Measurements from ENCODE around the gene YRDC. TPM values are rescaled to one million over a fixed set of nuclear protein-coding genes. Genes with fewer than 3 reads are reported as not detected.

YRDC gene
- total RNA-seq, 2 donors from 2014 or later, result 6.2 to 11.9 TPM

DNA sequence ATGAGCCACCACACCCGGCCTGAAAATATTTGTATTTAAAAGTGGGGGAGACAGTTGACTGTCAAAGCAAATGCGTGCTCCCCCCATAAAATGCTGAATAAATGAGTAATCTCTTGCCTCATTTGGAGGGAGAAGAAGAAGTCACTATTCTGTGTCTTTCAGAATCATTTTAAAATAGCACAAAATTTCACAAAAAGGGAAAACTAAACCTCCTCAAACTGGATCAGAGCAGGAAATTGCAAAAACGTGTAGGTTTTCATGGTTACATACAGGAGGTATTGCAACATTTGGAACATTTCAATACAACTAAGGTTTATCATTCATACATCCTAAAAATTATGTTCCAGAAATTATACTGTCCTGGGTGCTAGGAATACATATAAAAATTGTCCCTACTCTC lies 37.8 kb upstream of the YRDC start:
- Histone ChIP-seq H3K36me3 (replicated peaks in 1 of 2; ENCODE audit: insufficient read depth in 1 of 2, low read depth in 2 of 2) (no peaks in the 10 kb centered on the region), H3K4me3 (no peak overlapping the region), H3K9me3 (no peaks in the 10 kb centered on the region), H3K27ac (no peak overlapping the region), H3K4me1 (peaks cover 5% of the 10 kb centered on the region), H3K27me3 (no peaks in the 10 kb centered on the region)
- TF ChIP-seq POLR2A (IDR thresholded peaks at IDR 0.05), result no peak
- TF ChIP-seq, protein P1, sequence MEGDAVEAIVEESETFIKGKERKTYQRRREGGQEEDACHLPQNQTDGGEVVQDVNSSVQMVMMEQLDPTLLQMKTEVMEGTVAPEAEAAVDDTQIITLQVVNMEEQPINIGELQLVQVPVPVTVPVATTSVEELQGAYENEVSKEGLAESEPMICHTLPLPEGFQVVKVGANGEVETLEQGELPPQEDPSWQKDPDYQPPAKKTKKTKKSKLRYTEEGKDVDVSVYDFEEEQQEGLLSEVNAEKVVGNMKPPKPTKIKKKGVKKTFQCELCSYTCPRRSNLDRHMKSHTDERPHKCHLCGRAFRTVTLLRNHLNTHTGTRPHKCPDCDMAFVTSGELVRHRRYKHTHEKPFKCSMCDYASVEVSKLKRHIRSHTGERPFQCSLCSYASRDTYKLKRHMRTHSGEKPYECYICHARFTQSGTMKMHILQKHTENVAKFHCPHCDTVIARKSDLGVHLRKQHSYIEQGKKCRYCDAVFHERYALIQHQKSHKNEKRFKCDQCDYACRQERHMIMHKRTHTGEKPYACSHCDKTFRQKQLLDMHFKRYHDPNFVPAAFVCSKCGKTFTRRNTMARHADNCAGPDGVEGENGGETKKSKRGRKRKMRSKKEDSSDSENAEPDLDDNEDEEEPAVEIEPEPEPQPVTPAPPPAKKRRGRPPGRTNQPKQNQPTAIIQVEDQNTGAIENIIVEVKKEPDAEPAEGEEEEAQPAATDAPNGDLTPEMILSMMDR (IDR thresholded peaks at IDR 0.05), result no peak
- no peak for ATAC-seq
- intact Hi-C loops (cut with DNase I), result no loop called here
- no peak for DNase-seq
- 64 to 76% methylated on average over 3 of the region's 3 CpGs for WGBS, 2 donors

DNA sequence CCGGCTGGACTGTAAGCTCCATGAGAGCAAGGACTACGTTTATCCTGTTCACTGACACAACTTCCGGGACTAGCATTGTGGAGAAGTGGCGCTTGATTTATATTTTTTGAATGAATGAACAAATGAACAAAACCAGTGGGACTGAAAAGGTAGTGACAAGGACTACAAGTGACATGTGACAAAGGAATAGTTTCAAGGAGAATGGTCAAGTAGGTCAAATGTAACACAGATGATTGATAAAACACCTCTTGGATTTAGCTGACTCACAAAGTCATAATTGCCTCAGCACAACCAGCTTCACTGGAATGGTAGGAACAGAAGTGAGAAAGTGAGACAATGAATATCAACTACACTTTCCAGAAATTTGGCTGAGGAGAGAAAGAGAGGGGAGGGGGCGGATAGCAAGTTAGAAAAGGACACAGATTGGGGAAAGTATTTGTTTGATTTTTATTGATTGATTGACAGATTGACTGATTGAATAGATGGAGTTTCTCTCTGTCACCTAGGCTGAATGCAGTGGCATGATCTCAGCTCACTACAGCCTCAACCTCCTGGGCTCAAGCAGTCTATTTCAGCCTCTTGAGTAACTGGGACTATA lies 37.1 kb upstream of the YRDC start:
- no peak overlapping the region for H3K27ac ChIP-seq
- no peaks in the 10 kb centered on the region for H3K9me3 ChIP-seq
- no peak overlapping the region for H3K4me3 ChIP-seq
- H3K27me3 ChIP-seq, result no peaks in the 10 kb centered on the region
- peaks cover 5% of the 10 kb centered on the region for H3K4me1 ChIP-seq
- intact Hi-C loops (cut with DNase I), result no loop called here
- ATAC-seq (no peak), DNase-seq (no peak)
- no peak for TF ChIP-seq POLR2A (IDR thresholded peaks at IDR 0.05)
- TF ChIP-seq, protein P1 (IDR thresholded peaks at IDR 0.05), result no peak
- no peaks in the 10 kb centered on the region for H3K36me3 ChIP-seq (replicated peaks in 1 of 2; ENCODE audit: insufficient read depth in 1 of 2, low read depth in 2 of 2)
- WGBS, 2 donors, result 80 to 83% methylated on average over 5 of the region's 5 CpGs

DNA sequence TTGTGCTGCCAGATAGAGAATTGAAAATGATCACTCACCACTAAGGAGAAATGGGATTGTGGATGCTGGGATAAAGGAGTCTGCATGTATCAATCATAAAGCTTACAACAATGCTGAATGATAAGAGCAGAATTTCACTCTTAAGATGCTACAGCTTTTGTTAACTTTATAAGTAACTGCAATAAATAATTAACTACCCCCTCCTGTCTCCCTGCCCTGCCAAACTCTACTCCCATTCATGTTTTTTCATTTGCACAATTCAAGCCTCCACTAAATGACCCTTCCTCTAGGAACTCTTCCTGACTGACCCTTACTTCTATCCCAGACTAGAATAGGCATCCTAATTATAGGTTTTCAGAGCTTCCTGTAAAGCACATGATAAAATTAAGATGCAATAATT lies 36.5 kb upstream of the YRDC start:
- no peaks in the 10 kb centered on the region for H3K36me3 ChIP-seq (replicated peaks in 1 of 2; ENCODE audit: insufficient read depth in 1 of 2, low read depth in 2 of 2)
- no peaks in the 10 kb centered on the region for H3K9me3 ChIP-seq
- peaks cover 5% of the 10 kb centered on the region for H3K4me1 ChIP-seq
- TF ChIP-seq, protein P1 (IDR thresholded peaks at IDR 0.05), result no peak
- no peak for TF ChIP-seq POLR2A (IDR thresholded peaks at IDR 0.05)
- H3K4me3 ChIP-seq, result no peak overlapping the region
- H3K27me3 ChIP-seq, result no peaks in the 10 kb centered on the region
- no peak overlapping the region for H3K27ac ChIP-seq
- ATAC-seq (no peak), DNase-seq (no peak)
- intact Hi-C loops (cut with DNase I), result no loop called here

DNA sequence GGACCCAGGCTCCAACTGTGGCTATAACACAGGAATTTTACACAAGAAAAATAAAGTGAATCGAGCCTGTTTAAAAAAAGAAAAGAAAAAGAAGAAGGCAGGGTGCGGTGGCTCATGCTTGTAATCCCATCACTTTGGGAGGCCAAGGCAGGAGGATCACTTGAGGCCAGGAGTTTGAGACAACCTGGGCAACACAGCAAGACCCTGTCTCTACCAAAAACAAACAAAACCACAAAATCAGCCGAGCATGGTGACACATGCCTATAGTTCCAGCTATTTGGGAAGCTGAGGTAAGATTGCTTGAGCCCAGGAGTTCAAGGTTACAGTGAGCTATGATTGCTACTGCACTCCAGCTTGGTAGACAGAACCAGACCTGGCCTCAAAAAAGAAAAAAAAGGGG lies 33.6 kb upstream of the YRDC start:
- Histone ChIP-seq H3K27me3 (no peaks in the 10 kb centered on the region), H3K4me1 (peaks cover 5% of the 10 kb centered on the region), H3K4me3 (no peak overlapping the region), H3K9me3 (no peaks in the 10 kb centered on the region), H3K27ac (no peak overlapping the region), H3K36me3 (replicated peaks in 1 of 2; ENCODE audit: insufficient read depth in 1 of 2, low read depth in 2 of 2) (peaks cover 0 to 11% of the 10 kb centered on the region in 2 donors)
- TF ChIP-seq POLR2A (IDR thresholded peaks at IDR 0.05), result no peak
- TF ChIP-seq, protein P1 (IDR thresholded peaks at IDR 0.05), result no peak
- DNase-seq (no peak), ATAC-seq (no peak)
- WGBS, 2 donors, result 70 to 90% methylated on average over 3 of the region's 3 CpGs
- intact Hi-C loops (cut with DNase I), result no loop called here

DNA sequence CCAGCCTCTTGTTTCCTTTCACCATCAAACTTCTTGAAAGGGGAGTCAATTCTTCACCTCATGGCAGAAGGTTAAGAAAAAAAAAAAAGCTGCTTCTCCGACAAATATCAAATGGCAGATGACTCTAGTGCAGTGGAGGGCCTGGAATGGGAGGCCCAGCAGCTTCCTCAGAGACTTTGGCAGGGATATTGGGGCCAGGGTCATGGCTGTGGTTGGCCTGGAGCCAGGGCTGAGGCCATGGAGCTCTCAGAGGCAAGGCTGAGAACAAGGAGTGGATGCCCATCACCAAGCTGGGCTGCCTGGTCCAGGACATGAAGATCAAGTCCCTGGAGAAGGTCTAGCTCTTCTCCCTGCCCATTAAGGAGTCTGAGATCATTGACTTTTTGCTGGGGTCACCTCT lies 32.7 kb upstream of the YRDC start:
- Histone ChIP-seq H3K36me3 (replicated peaks in 1 of 2; ENCODE audit: insufficient read depth in 1 of 2, low read depth in 2 of 2) (peaks cover 0 to 13% of the 10 kb centered on the region in 2 donors), H3K4me1 (peaks cover 5% of the 10 kb centered on the region), H3K4me3 (no peak overlapping the region), H3K27ac (no peak overlapping the region), H3K9me3 (no peaks in the 10 kb centered on the region), H3K27me3 (no peaks in the 10 kb centered on the region)
- ATAC-seq, result no peak
- intact Hi-C loops (cut with DNase I), result no loop called here
- DNase-seq, result peak in 1 of 4 donors; percentile 7
- WGBS, 2 donors, result 80 to 88% methylated on average over 1 of the region's 1 CpG
- TF ChIP-seq POLR2A (IDR thresholded peaks at IDR 0.05), result no peak
- TF ChIP-seq, protein P1 (IDR thresholded peaks at IDR 0.05), result no peak

Data from body of pancreas (tissue), 4 donors.